CD14-positive monocyte (primary cell): ENCODE measurements around the gene CXCL10. TPM values are rescaled to one million over a fixed set of nuclear protein-coding genes. Genes with fewer than 3 reads are reported as not detected.
"Not testable (repeated sequence)": the region's sequence is repeated elsewhere in the genome, so short reads cannot be mapped to it uniquely, and the experiment has no call there.

Source experiments
- DNase-seq, 3 donors: peaks; one replicate each; pipeline ENCODE4 v3.0.0-alpha.2; 2011 to 2022
- H2AFZ ChIP-seq: 2 replicates; pipeline ENCODE4 v1.6.0; 2012; ENCODE audit warnings: mild to moderate bottlenecking, low read depth, low read length, inconsistent platforms; ENCODE audit not compliant: insufficient read depth, poor library complexity, severe bottlenecking
- H3K27ac ChIP-seq, 2 donors: 1 replicate in 1 of 2; 2 replicates in 1 of 2; pipeline ENCODE4 v1.5.1; 2012 to 2013; ENCODE audit warnings: low read length in 2 of 2, control low read depth in 1 of 2, inconsistent platforms in 1 of 2, low read depth in 1 of 2, mild to moderate bottlenecking in 1 of 2
- H3K27me3 ChIP-seq, 2 donors: one replicate each; pipeline versions ENCODE4 v1.6.0 to v1.6.1; 2011 to 2013; ENCODE audit warnings: low read length in 2 of 2; ENCODE audit not compliant: control insufficient read depth in 2 of 2, insufficient read depth in 2 of 2
- H3K36me3 ChIP-seq, 2 donors: replicated peaks in 1 of 2; 1 replicate in 1 of 2; 2 replicates in 1 of 2; pipeline versions ENCODE4 v1.5.1 to v1.6.1; 2012 to 2013; ENCODE audit warnings: low read length in 2 of 2, control low read depth in 1 of 2, inconsistent platforms in 1 of 2, mild to moderate bottlenecking in 1 of 2; ENCODE audit not compliant: insufficient read depth in 2 of 2, control insufficient read depth in 1 of 2
- H3K4me1 ChIP-seq, 2 donors: 1 replicate in 1 of 2; 2 replicates in 1 of 2; pipeline versions ENCODE4 v1.5.1 to v1.6.1; 2012 to 2013; ENCODE audit warnings: low read length in 2 of 2, control low read depth in 1 of 2, inconsistent platforms in 1 of 2, mild to moderate bottlenecking in 1 of 2, moderate library complexity in 1 of 2; ENCODE audit not compliant: insufficient read depth in 2 of 2, control insufficient read depth in 1 of 2
- H3K4me2 ChIP-seq: replicated peaks from 2 replicates; pipeline ENCODE3; 2012; ENCODE audit warnings: low read length, moderate library complexity, mild to moderate bottlenecking; ENCODE audit not compliant: poor library complexity, severe bottlenecking; ENCODE audit errors: extremely low read depth
- H3K4me3 ChIP-seq, 3 experiments: fragments of 200-600 bp in 1 of 3; sonication (generic) in 1 of 3; replicated peaks in 1 of 3; 1 replicate in 2 of 3; 2 replicates in 1 of 3; pipeline ENCODE4 v1.5.1; 2011 to 2013; ENCODE audit warnings: low read length in 3 of 3, mild to moderate bottlenecking in 3 of 3, control low read depth in 2 of 3, low read depth in 2 of 3, inconsistent platforms in 1 of 3, moderate library complexity in 1 of 3
- H3K79me2 ChIP-seq: 2 replicates; pipeline ENCODE4 v1.6.0; 2012; ENCODE audit warnings: mild to moderate bottlenecking, control low read depth, inconsistent platforms, low read length, moderate library complexity; ENCODE audit not compliant: insufficient read depth
- H3K9ac ChIP-seq: 2 replicates; pipeline ENCODE4 v1.6.0; 2017; ENCODE audit warnings: low read length, mild to moderate bottlenecking; ENCODE audit not compliant: insufficient read depth, poor library complexity, severe bottlenecking
- H3K9me3 ChIP-seq, 2 donors: replicated peaks in 1 of 2; 1 replicate in 1 of 2; 2 replicates in 1 of 2; pipeline versions ENCODE4 v1.5.1 to v1.6.1; 2012 to 2013; ENCODE audit warnings: low read length in 2 of 2, control low read depth in 1 of 2; ENCODE audit not compliant: control insufficient read depth in 1 of 2, insufficient read depth in 1 of 2
- H4K20me1 ChIP-seq: 2 replicates; pipeline ENCODE4 v1.6.0; 2012; ENCODE audit warnings: mild to moderate bottlenecking, low read length, control low read depth, moderate library complexity; ENCODE audit not compliant: insufficient read depth
- H3K27ac Mint-ChIP-seq, 7 donors: one replicate each; pipeline ENCODE4 v1.8.0; 2020; ENCODE audit warnings: mild to moderate bottlenecking in 7 of 7, mixed read lengths in 7 of 7, moderate library complexity in 6 of 7, inconsistent platforms in 2 of 7
- H3K27me3 Mint-ChIP-seq, 3 donors: one replicate each; pipeline ENCODE4 v1.8.0; 2021 to 2022; ENCODE audit warnings: low read depth in 3 of 3, mild to moderate bottlenecking in 3 of 3, mixed read lengths in 3 of 3, moderate library complexity in 3 of 3, inconsistent platforms in 1 of 3
- H3K36me3 Mint-ChIP-seq, 2 donors: one replicate each; pipeline ENCODE4 v1.8.0; 2020; ENCODE audit warnings: mixed read lengths in 2 of 2, inconsistent platforms in 1 of 2, mild to moderate bottlenecking in 1 of 2
- H3K4me1 Mint-ChIP-seq: one replicate; pipeline ENCODE4 v1.8.0; 2020; ENCODE audit warnings: mild to moderate bottlenecking, mixed read lengths
- H3K4me3 Mint-ChIP-seq, 2 donors: one replicate each; pipeline ENCODE4 v1.8.0; 2020; ENCODE audit warnings: mild to moderate bottlenecking in 2 of 2, mixed read lengths in 2 of 2, moderate library complexity in 1 of 2
- H3K9me3 Mint-ChIP-seq, 7 donors: one replicate each; pipeline ENCODE4 v1.8.0; 2020 to 2022; ENCODE audit warnings: mixed read lengths in 7 of 7, mild to moderate bottlenecking in 6 of 7, moderate library complexity in 6 of 7, inconsistent platforms in 2 of 7
- WGBS: methylation state at CpG from one replicate; pipeline ENCODE4 v1.1.5; 2013; ENCODE audit warnings: missing lambda C conversion rate; ENCODE audit not compliant: insufficient coverage; 5-methylcytosine and 5-hydroxymethylcytosine counted together
- intact Hi-C, 2 donors: fragments of 100-400 bp; cut with micrococcal nuclease; formaldehyde crosslinking; loops; one replicate each; pipeline versions ENCODE4 v1.15.0 to v1.15.1; 2023
- polyA plus RNA-seq, 3 donors: library from polyadenylated mRNA; depleted of rRNA in 1 of 3; unstranded in 2 of 3; stranded (reverse) in 1 of 3; fragments of 300-500 nt in 2 of 3; fragments of >200 nt in 1 of 3; fragmentation: Illumina TruSeq in 2 of 3; gene quantifications; 1 replicate in 2 of 3; 2 replicates in 1 of 3; pipeline ENCODE4 v1.2.3, GENCODE V29; 2012 to 2021
- TF ChIP-seq, protein P1 (sequence below): fragments of 200-600 bp; IDR thresholded peaks from one replicate; pipeline ENCODE4 v1.8.0; 2022; ENCODE audit warnings: antibody characterized with exemption, mild to moderate bottlenecking

CXCL10 gene
- polyA plus RNA-seq, 3 donors = 5.5 to 16.5 (median 16.3) TPM

DNA sequence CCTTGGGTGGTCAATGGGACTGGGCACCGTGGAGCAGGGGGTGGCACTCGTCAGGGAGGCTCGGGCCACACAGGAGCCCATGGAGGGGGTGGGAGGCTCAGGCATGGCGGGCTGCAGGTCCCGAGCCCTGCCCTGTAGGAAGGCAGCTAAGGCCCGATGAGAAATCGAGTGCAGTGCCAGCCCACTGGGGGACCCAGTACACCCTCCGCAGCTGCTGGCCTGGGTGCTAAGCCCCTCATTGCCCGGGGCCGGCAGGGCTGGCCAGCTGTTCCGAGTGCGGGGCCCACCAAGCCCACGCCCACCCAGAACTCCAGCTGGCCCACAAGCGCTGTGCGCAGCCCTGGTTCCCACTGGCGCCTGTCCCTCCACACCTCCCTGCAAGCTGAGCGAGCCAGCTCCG lies 20.0 kb upstream of the CXCL10 start:
- H3K36me3 Mint-ChIP-seq, intact Hi-C loops, H3K36me3 ChIP-seq, H3K27ac Mint-ChIP-seq, H3K9me3 Mint-ChIP-seq, H3K9me3 ChIP-seq, H2AFZ ChIP-seq, H3K9ac ChIP-seq, H4K20me1 ChIP-seq, H3K27ac ChIP-seq, H3K79me2 ChIP-seq, H3K27me3 ChIP-seq, H3K27me3 Mint-ChIP-seq, DNase-seq, H3K4me2 ChIP-seq, H3K4me3 ChIP-seq, H3K4me1 Mint-ChIP-seq, H3K4me1 ChIP-seq, H3K4me3 Mint-ChIP-seq: not testable (repeated sequence)
- 97% methylated on average over 8 of the region's 18 CpGs for WGBS

DNA sequence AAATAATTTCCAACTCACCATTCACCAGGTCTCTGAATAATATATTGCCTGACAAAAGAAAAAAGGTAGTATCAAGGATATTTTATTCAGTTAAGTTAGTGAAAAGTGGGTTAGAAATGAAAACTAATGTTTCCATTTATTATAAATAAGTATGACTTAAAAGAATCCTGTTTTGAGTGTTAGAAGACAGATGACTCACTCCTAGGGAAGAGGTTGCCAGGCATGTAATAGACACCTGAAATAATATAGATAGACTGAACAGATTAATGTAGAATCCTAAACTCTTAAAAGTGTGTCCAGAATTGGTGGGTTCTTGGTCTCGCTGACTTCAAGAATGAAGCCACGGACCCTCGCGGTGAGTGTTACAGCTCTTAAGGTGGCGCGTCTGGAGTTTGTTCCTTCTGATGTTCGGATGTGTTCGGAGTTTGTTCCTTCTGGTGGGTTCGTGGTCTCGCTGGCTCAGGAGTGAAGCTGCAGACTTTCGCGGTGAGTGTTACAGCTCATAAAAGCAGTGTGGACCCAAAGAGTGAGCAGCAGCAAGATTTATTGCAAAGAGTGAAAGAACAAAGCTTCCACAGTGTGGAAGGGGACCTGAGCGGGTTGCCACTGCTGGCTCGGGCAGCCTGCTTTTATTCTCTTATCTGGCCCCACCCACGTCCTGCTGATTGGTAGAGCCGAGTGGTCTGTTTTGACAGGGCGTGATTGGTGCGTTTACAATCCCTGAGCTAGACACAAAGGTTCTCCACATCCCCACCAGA lies 19.1 kb upstream of the CXCL10 start:
- H3K9me3 ChIP-seq, H3K4me3 Mint-ChIP-seq, H2AFZ ChIP-seq, H3K79me2 ChIP-seq, H3K36me3 ChIP-seq, H3K4me3 ChIP-seq, H4K20me1 ChIP-seq, H3K27me3 ChIP-seq, H3K27me3 Mint-ChIP-seq, H3K4me2 ChIP-seq, H3K4me1 Mint-ChIP-seq, intact Hi-C loops, H3K27ac Mint-ChIP-seq, H3K9me3 Mint-ChIP-seq, H3K27ac ChIP-seq, H3K36me3 Mint-ChIP-seq, H3K4me1 ChIP-seq, DNase-seq, H3K9ac ChIP-seq: not testable (repeated sequence)
- WGBS = no CpG with 5 or more reads among the region's 18 CpGs

DNA sequence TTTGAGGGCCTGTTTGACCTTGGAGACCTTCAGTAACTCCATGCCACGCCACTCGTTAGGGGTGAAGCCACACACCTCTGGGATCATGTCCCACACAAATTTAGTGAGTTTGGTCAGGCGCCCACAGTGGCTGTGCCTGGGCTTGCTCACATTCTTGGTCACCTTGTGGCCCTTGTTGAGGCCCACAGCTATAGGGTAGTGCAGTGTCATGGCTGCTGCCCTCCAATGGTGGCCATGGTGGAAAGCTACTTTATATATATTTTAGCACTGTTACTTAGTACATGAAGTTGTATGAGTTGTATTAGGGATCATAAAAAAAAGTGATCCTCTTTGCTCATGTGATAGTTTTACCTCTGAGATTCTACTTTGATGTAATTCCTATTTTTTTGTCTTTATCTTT lies 13.6 kb upstream of the CXCL10 start:
- TF ChIP-seq, protein P1, sequence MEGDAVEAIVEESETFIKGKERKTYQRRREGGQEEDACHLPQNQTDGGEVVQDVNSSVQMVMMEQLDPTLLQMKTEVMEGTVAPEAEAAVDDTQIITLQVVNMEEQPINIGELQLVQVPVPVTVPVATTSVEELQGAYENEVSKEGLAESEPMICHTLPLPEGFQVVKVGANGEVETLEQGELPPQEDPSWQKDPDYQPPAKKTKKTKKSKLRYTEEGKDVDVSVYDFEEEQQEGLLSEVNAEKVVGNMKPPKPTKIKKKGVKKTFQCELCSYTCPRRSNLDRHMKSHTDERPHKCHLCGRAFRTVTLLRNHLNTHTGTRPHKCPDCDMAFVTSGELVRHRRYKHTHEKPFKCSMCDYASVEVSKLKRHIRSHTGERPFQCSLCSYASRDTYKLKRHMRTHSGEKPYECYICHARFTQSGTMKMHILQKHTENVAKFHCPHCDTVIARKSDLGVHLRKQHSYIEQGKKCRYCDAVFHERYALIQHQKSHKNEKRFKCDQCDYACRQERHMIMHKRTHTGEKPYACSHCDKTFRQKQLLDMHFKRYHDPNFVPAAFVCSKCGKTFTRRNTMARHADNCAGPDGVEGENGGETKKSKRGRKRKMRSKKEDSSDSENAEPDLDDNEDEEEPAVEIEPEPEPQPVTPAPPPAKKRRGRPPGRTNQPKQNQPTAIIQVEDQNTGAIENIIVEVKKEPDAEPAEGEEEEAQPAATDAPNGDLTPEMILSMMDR = no peak
- DNase-seq = no peak
- H3K4me2 ChIP-seq = no peak overlapping the region
- no peak overlapping the region for H3K27ac ChIP-seq
- H3K9ac ChIP-seq = no peak overlapping the region
- Mint-ChIP-seq H3K4me1 (peaks cover 17% of the 10 kb centered on the region), H3K27ac (no peak overlapping the region), H3K4me3 (no peak overlapping the region), H3K27me3 (peaks cover 0 to 3% (median 2%) of the 10 kb centered on the region in 3 donors), H3K36me3 (no peaks in the 10 kb centered on the region), H3K9me3 (no peaks in the 10 kb centered on the region)
- peaks cover 2% of the 10 kb centered on the region in 2 donors for H3K27me3 ChIP-seq
- 94% methylated on average over 3 of the region's 3 CpGs for WGBS
- H3K4me3 ChIP-seq = no peak overlapping the region
- peaks cover 11 to 15% of the 10 kb centered on the region in 2 donors for H3K4me1 ChIP-seq
- no peaks in the 10 kb centered on the region for H4K20me1 ChIP-seq
- H2AFZ ChIP-seq = no peak overlapping the region
- intact Hi-C loops = no loop called here
- H3K36me3 ChIP-seq = no peaks in the 10 kb centered on the region
- no peaks in the 10 kb centered on the region for H3K9me3 ChIP-seq
- H3K79me2 ChIP-seq = no peaks in the 10 kb centered on the region
